Measurements from ENCODE around the gene DPM2.

- no peak for TF ChIP-seq CTCF (IDR thresholded peaks at IDR 0.05; ENCODE audit: low read depth, low read length, poor library complexity, severe bottlenecking)
- no peak for TF ChIP-seq EZH2phosphoT487 (IDR thresholded peaks at IDR 0.05; ENCODE audit: borderline replicate concordance, low read length)
Observed at GRCh38 chr9:127935765-127936221, 1.9 kb downstream of the DPM2 start.

Data from DOHH2 (cell line).